OCI-LY3 (cell line): ENCODE results near the gene RAB3GAP1.

Source experiments
- H2AFZ ChIP-seq: fragments of 200-600, 300-600 bp; shearing (Covaris generic); 2 replicates; pipeline ENCODE4 v1.6.0; 2014; ENCODE audit warnings: antibody characterized with exemption, low read depth, low read length
- H3K27ac ChIP-seq: fragments of 200-600, 300-600 bp; sonication (generic); 2 replicates; pipeline ENCODE4 v1.5.1; 2014; ENCODE audit warnings: mild to moderate bottlenecking, low read length, moderate library complexity, mixed read lengths
- H3K27me3 ChIP-seq: fragments of 200-600, 300-600 bp; sonication (generic); 2 replicates; pipeline ENCODE4 v1.6.1; 2014; ENCODE audit warnings: low read depth, low read length, mixed read lengths
- H3K36me3 ChIP-seq: fragments of 200-600, 300-600 bp; sonication (generic); replicated peaks from 2 replicates; pipeline ENCODE3; 2014; ENCODE audit warnings: low read depth, low read length, mixed read lengths
- H3K4me1 ChIP-seq: fragments of 300-600, 200-600 bp; sonication (generic); 2 replicates; pipeline ENCODE4 v1.6.1; 2014; ENCODE audit warnings: low read length, mixed read lengths
- H3K4me2 ChIP-seq: fragments of 200-600, 300-600 bp; sonication (generic); 2 replicates; pipeline ENCODE4 v1.6.1; 2014; ENCODE audit warnings: low read length, mixed read lengths
- H3K4me3 ChIP-seq: fragments of 300-600, 200-600 bp; sonication (generic); 2 replicates; pipeline ENCODE4 v1.5.1; 2014; ENCODE audit warnings: antibody characterized with exemption, mild to moderate bottlenecking, low read length, moderate library complexity
- H3K79me2 ChIP-seq: fragments of 300-600, 200-600 bp; shearing (Covaris generic); 2 replicates; pipeline ENCODE4 v1.6.1; 2014; ENCODE audit warnings: mild to moderate bottlenecking, low read length, mixed read lengths
- H3K9ac ChIP-seq: fragments of 300-600, 200-600 bp; shearing (Covaris generic); 2 replicates; pipeline ENCODE4 v1.6.0; 2014; ENCODE audit warnings: mild to moderate bottlenecking, low read length, moderate library complexity
- H3K9me3 ChIP-seq: fragments of 200-600, 300-600 bp; shearing (Covaris generic); 2 replicates; pipeline ENCODE4 v1.6.1; 2014; ENCODE audit warnings: low read length, mixed read lengths; ENCODE audit not compliant: insufficient read depth
- H4K20me1 ChIP-seq: fragments of 200-600, 300-600 bp; sonication (generic); 2 replicates; pipeline ENCODE4 v1.6.1; 2016; ENCODE audit warnings: low read length, mixed read lengths; ENCODE audit not compliant: insufficient read depth
- CTCF ChIP-seq: fragments of 200-600, 300-600 bp; sonication (generic); IDR thresholded peaks from 2 replicates; pipeline ENCODE4 v1.5.1; 2014; ENCODE audit warnings: antibody characterized with exemption, low read length, low read depth
- EZH2phosphoT487 ChIP-seq: fragments of 200-600 bp; shearing (Covaris generic); IDR thresholded peaks from 2 replicates; pipeline ENCODE4 v1.6.1; 2018; ENCODE audit warnings: antibody characterized with exemption, mixed run types, low read depth

Gene RAB3GAP1

GRCh38 chr2:135164431-135164830 lies 112.3 kb downstream of the RAB3GAP1 start:
- no peak overlapping the region for H3K4me2 ChIP-seq
- no peak overlapping the region for H3K27ac ChIP-seq
- no peaks in the 10 kb centered on the region for H3K9me3 ChIP-seq
- H3K9ac ChIP-seq, result no peak overlapping the region
- H3K4me3 ChIP-seq, result no peak overlapping the region
- no peaks in the 10 kb centered on the region for H3K79me2 ChIP-seq
- H3K4me1 ChIP-seq, result peaks cover 21% of the 10 kb centered on the region
- H4K20me1 ChIP-seq, result 0 out of 2 replicates have a peak, but pooled peaks cover 7% of the 10 kb centered on the region
- TF ChIP-seq EZH2phosphoT487 (no peak), CTCF (no peak)
- H3K36me3 ChIP-seq, result peaks cover 26% of the 10 kb centered on the region
- H3K27me3 ChIP-seq, result no peaks in the 10 kb centered on the region
- H2AFZ ChIP-seq, result no peak overlapping the region

GRCh38 chr2:135167273-135167672 lies 115.2 kb downstream of the RAB3GAP1 start:
- H3K4me3 ChIP-seq, result no peak overlapping the region
- no peak overlapping the region for H3K9ac ChIP-seq
- 0 out of 2 replicates have a peak, but pooled peaks cover 7% of the 10 kb centered on the region for H4K20me1 ChIP-seq
- H3K9me3 ChIP-seq, result no peaks in the 10 kb centered on the region
- peaks cover 13% of the 10 kb centered on the region for H3K4me1 ChIP-seq
- H3K27ac ChIP-seq, result no peak overlapping the region
- H3K79me2 ChIP-seq, result no peaks in the 10 kb centered on the region
- no peak overlapping the region for H2AFZ ChIP-seq
- H3K36me3 ChIP-seq, result peaks cover 35% of the 10 kb centered on the region
- H3K27me3 ChIP-seq, result no peaks in the 10 kb centered on the region
- no peak overlapping the region for H3K4me2 ChIP-seq
- no peak for TF ChIP-seq EZH2phosphoT487

GRCh38 chr2:135168204-135168856 lies 116.2 kb downstream of the RAB3GAP1 start:
- Histone ChIP-seq H3K27ac (no peak overlapping the region), H3K4me3 (no peak overlapping the region), H3K4me1 (peaks cover 2% of the 10 kb centered on the region), H3K4me2 (no peak overlapping the region), H3K9ac (no peak overlapping the region), H4K20me1 (no peaks in the 10 kb centered on the region), H3K36me3 (peaks cover 35% of the 10 kb centered on the region), H2AFZ (no peak overlapping the region), H3K27me3 (no peaks in the 10 kb centered on the region), H3K79me2 (no peaks in the 10 kb centered on the region), H3K9me3 (no peaks in the 10 kb centered on the region)
- TF ChIP-seq EZH2phosphoT487, result no peak
- no peak for TF ChIP-seq CTCF

- Histone ChIP-seq H3K4me2 (no peak overlapping the region), H3K79me2 (no peaks in the 10 kb centered on the region), H3K4me1 (no peaks in the 10 kb centered on the region), H3K4me3 (no peak overlapping the region), H3K36me3 (peaks cover 22% of the 10 kb centered on the region), H3K9me3 (no peaks in the 10 kb centered on the region), H2AFZ (no peak overlapping the region), H3K9ac (no peak overlapping the region), H3K27me3 (no peaks in the 10 kb centered on the region), H4K20me1 (no peaks in the 10 kb centered on the region), H3K27ac (no peak overlapping the region)
- TF ChIP-seq EZH2phosphoT487 (no peak), CTCF (no peak)
Observed at GRCh38 chr2:135169900-135170753, 118.0 kb downstream of the RAB3GAP1 start.
